H9 (cell line): ENCODE data around the gene EMX2. TPM values are rescaled to one million over a fixed set of nuclear protein-coding genes. Genes with fewer than 3 reads are reported as not detected.

Source experiments
- DNase-seq: peaks from one replicate; pipeline ENCODE4 v3.0.0-alpha.2; 2017
- H2AFZ ChIP-seq: one replicate; pipeline ENCODE4 v1.6.1; 2013; ENCODE audit warnings: mild to moderate bottlenecking, low read length, control low read depth, moderate library complexity
- H2AK5ac ChIP-seq: 2 replicates; pipeline ENCODE4 v1.6.1; 2013; ENCODE audit warnings: low read length, control low read depth, mixed read lengths; ENCODE audit not compliant: insufficient read length
- H2BK120ac ChIP-seq: one replicate; pipeline ENCODE4 v1.6.1; 2013; ENCODE audit warnings: low read depth, mild to moderate bottlenecking, low read length, control low read depth, inconsistent platforms; ENCODE audit not compliant: poor library complexity, severe bottlenecking
- H2BK12ac ChIP-seq: 2 replicates; pipeline ENCODE4 v1.6.1; 2013; ENCODE audit warnings: low read length, control low read depth, mixed read lengths, low read depth; ENCODE audit not compliant: insufficient read length
- H2BK15ac ChIP-seq: 2 replicates; pipeline ENCODE4 v1.6.1; 2013; ENCODE audit warnings: low read depth, low read length, control low read depth
- H2BK20ac ChIP-seq: one replicate; pipeline ENCODE4 v1.6.1; 2013; ENCODE audit warnings: low read depth, mild to moderate bottlenecking, low read length, control low read depth, inconsistent platforms; ENCODE audit not compliant: poor library complexity, severe bottlenecking
- H2BK5ac ChIP-seq: 2 replicates; pipeline ENCODE4 v1.6.1; 2013; ENCODE audit warnings: low read length, control low read depth, mixed read lengths; ENCODE audit not compliant: insufficient read length
- H3K14ac ChIP-seq: 2 replicates; pipeline ENCODE4 v1.6.1; 2013; ENCODE audit warnings: low read length, control low read depth; ENCODE audit not compliant: insufficient read depth
- H3K18ac ChIP-seq: 2 replicates; pipeline ENCODE4 v1.6.1; 2013; ENCODE audit warnings: low read depth, mild to moderate bottlenecking, mixed read lengths, low read length, control low read depth; ENCODE audit not compliant: insufficient read length
- H3K23ac ChIP-seq: 2 replicates; pipeline ENCODE4 v1.6.1; 2013; ENCODE audit warnings: low read length, control low read depth, mixed read lengths, low read depth; ENCODE audit not compliant: insufficient read length
- H3K23me2 ChIP-seq: 2 replicates; pipeline ENCODE4 v1.6.1; 2013; ENCODE audit warnings: low read depth, mild to moderate bottlenecking, mixed read lengths, low read length, control low read depth; ENCODE audit not compliant: insufficient read length, poor library complexity, severe bottlenecking
- H3K27ac ChIP-seq: 2 replicates; pipeline ENCODE4 v1.5.1; 2013; ENCODE audit warnings: low read length, control low read depth, mixed read lengths, low read depth; ENCODE audit not compliant: insufficient read length
- H3K27me3 ChIP-seq: 2 replicates; pipeline ENCODE4 v1.6.1; 2013; ENCODE audit warnings: low read length, control low read depth, inconsistent platforms; ENCODE audit not compliant: insufficient read depth
- H3K4ac ChIP-seq: 2 replicates; pipeline ENCODE4 v1.6.1; 2013; ENCODE audit warnings: low read depth, mild to moderate bottlenecking, control low read depth, inconsistent platforms, low read length, moderate library complexity
- H3K4me1 ChIP-seq: 2 replicates; pipeline ENCODE4 v1.6.1; 2013; ENCODE audit warnings: low read length, control low read depth, inconsistent platforms; ENCODE audit not compliant: insufficient read depth
- H3K4me2 ChIP-seq: 2 replicates; pipeline ENCODE4 v1.6.1; 2013; ENCODE audit warnings: low read length, control low read depth, mixed read lengths; ENCODE audit not compliant: insufficient read length, insufficient read depth
- H3K56ac ChIP-seq: 2 replicates; pipeline ENCODE4 v1.6.1; 2013; ENCODE audit warnings: low read depth, mild to moderate bottlenecking, mixed read lengths, low read length, control low read depth; ENCODE audit not compliant: insufficient read length
- H3K79me1 ChIP-seq: 2 replicates; pipeline ENCODE4 v1.6.1; 2013; ENCODE audit warnings: low read depth, mild to moderate bottlenecking, moderate library complexity, low read length, control low read depth, inconsistent platforms; ENCODE audit not compliant: insufficient read depth, poor library complexity, severe bottlenecking
- H3K79me2 ChIP-seq: 2 replicates; pipeline ENCODE4 v1.6.1; 2013; ENCODE audit warnings: low read length, control low read depth, inconsistent platforms; ENCODE audit not compliant: insufficient read depth
- H3K9ac ChIP-seq: 2 replicates; pipeline ENCODE4 v1.6.1; 2013; ENCODE audit warnings: low read length, control low read depth, mixed read lengths; ENCODE audit not compliant: insufficient read length; ENCODE audit errors: extremely low read depth
- H3K9me3 ChIP-seq: one replicate; pipeline ENCODE4 v1.6.1; 2013; ENCODE audit warnings: low read depth, low read length, inconsistent platforms; ENCODE audit not compliant: control insufficient read depth
- H3T11ph ChIP-seq: one replicate; pipeline ENCODE4 v1.6.1; 2013; ENCODE audit warnings: mild to moderate bottlenecking, low read length, control low read depth, inconsistent platforms
- H4K20me1 ChIP-seq: one replicate; pipeline ENCODE4 v1.6.1; 2013; ENCODE audit not compliant: control insufficient read depth, insufficient read length, insufficient read depth
- H4K5ac ChIP-seq: 2 replicates; pipeline ENCODE4 v1.6.1; 2013; ENCODE audit warnings: low read depth, mild to moderate bottlenecking, mixed read lengths, low read length, control low read depth; ENCODE audit not compliant: insufficient read length
- H4K8ac ChIP-seq: replicated peaks from 2 replicates; pipeline ENCODE4 v1.6.1; 2013; ENCODE audit warnings: low read length, control low read depth, mixed read lengths, low read depth; ENCODE audit not compliant: insufficient read length
- H4K91ac ChIP-seq: 2 replicates; pipeline ENCODE4 v1.6.1; 2013; ENCODE audit warnings: low read depth, mild to moderate bottlenecking, moderate library complexity, mixed read lengths, low read length, control low read depth; ENCODE audit not compliant: insufficient read length
- H3K27ac Mint-ChIP-seq, 3 experiments: 2 replicates in 2 of 3; 3 replicates in 1 of 3; pipeline ENCODE4 v1.8.0; 2020 to 2021; ENCODE audit warnings: mixed read lengths in 3 of 3, mild to moderate bottlenecking in 1 of 3, moderate library complexity in 1 of 3
- H3K27me3 Mint-ChIP-seq: 2 replicates; pipeline ENCODE4 v1.8.0; 2021; ENCODE audit warnings: low read depth, mild to moderate bottlenecking, moderate library complexity, mixed read lengths
- H3K36me3 Mint-ChIP-seq, 3 experiments: 2 replicates in 2 of 3; 3 replicates in 1 of 3; pipeline ENCODE4 v1.8.0; 2020 to 2021; ENCODE audit warnings: low read depth in 3 of 3, mixed read lengths in 3 of 3; ENCODE audit not compliant: insufficient read depth in 1 of 3
- H3K4me1 Mint-ChIP-seq, 2 experiments: 2 replicates each; pipeline ENCODE4 v1.8.0; 2020; ENCODE audit warnings: mixed read lengths in 2 of 2
- H3K4me3 Mint-ChIP-seq, 2 experiments: 2 replicates in 1 of 2; 3 replicates in 1 of 2; pipeline ENCODE4 v1.8.0; 2020 to 2021; ENCODE audit warnings: mild to moderate bottlenecking in 2 of 2, mixed read lengths in 2 of 2, moderate library complexity in 1 of 2
- H3K9me3 Mint-ChIP-seq, 2 experiments: 2 replicates in 1 of 2; 3 replicates in 1 of 2; pipeline ENCODE4 v1.8.0; 2020; ENCODE audit warnings: mild to moderate bottlenecking in 2 of 2, mixed read lengths in 2 of 2, moderate library complexity in 1 of 2
- CTCF ChIP-seq: fragments of 200-600 bp; sonication (generic); conservative IDR thresholded peaks from 3 replicates; pipeline ENCODE4 v1.8.0; 2021; ENCODE audit warnings: antibody characterized with exemption, mild to moderate bottlenecking
- WGBS: extraction: QIAGEN DNeasy Blood & Tissue Kit; methylation state at CpG from one replicate; pipeline ENCODE4 v1.1.7; 2013; ENCODE audit warnings: missing lambda C conversion rate, low lambda C conversion rate, mixed read lengths; ENCODE audit not compliant: insufficient read length; ENCODE audit errors: extremely low coverage; 5-methylcytosine and 5-hydroxymethylcytosine counted together
- total RNA-seq: library from RNA; stranded (reverse); gene quantifications from 2 replicates; pipeline ENCODE4 v1.2.1, GENCODE V29; 2021

EMX2 gene
- total RNA-seq, 1 experiment from 2014 or later: not detected

DNA sequence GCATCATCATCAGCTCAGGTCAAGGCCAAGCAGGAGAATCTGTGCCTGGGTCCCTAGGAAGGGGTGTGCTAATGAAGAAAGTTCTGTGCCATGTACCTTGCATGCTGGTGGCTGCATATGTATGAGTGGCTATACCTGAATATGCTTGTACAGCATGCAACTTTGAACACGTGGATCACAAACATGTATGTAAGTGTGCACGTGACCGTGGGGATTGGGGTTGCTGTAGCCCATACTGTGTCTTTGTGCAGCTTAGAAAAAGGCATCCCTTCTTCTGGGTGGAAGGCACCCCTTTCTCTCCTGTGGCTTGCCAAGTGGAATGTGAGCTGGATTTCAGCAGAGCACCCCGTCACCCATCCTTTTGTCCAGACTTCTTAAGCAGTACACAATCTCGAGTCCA lies 13.8 kb downstream of the EMX2 start:
- Histone ChIP-seq H3K14ac (no peak overlapping the region), H3K9ac (no peak overlapping the region), H2AFZ (no peak overlapping the region), H3K79me1 (no peaks in the 10 kb centered on the region), H3K27me3 (peaks cover 53% of the 10 kb centered on the region), H3T11ph (no peak overlapping the region), H3K27ac (no peak overlapping the region), H3K4ac (no peak overlapping the region), H2BK5ac (no peak overlapping the region), H3K4me1 (no peaks in the 10 kb centered on the region; the same call in 1 of the 2 replicates), H2AK5ac (no peak overlapping the region), H4K91ac (no peak overlapping the region), H3K79me2 (no peaks in the 10 kb centered on the region), H4K8ac (no peak overlapping the region), H3K9me3 (no peaks in the 10 kb centered on the region), H4K20me1 (peaks cover 4% of the 10 kb centered on the region), H2BK120ac (no peak overlapping the region), H2BK20ac (no peak overlapping the region), H3K56ac (no peak overlapping the region), H3K23me2 (no peaks in the 10 kb centered on the region), H4K5ac (no peak overlapping the region), H2BK12ac (no peak overlapping the region), H3K18ac (no peak overlapping the region), H3K23ac (no peak overlapping the region), H2BK15ac (no peak overlapping the region), H3K4me2 (no peak overlapping the region)
- no peak overlapping the region; a peak in 1 of 7 replicates for H3K27ac Mint-ChIP-seq
- H3K4me3 Mint-ChIP-seq: no peak overlapping the region
- WGBS: no CpG with 5 or more reads among the region's 5 CpGs
- no peak for TF ChIP-seq CTCF
- peaks cover 0 to 5% of the 10 kb centered on the region in 2 experiments; a peak in 3 of 5 replicates for H3K9me3 Mint-ChIP-seq
- no peaks in the 10 kb centered on the region for H3K36me3 Mint-ChIP-seq
- DNase-seq: no peak
- peaks cover 22 to 26% of the 10 kb centered on the region in 2 experiments for H3K4me1 Mint-ChIP-seq
- peaks cover 92% of the 10 kb centered on the region for H3K27me3 Mint-ChIP-seq
